ENCODE data around the gene SETD5.
"Not testable (repeated sequence)": the region's sequence is repeated elsewhere in the genome, so short reads cannot be mapped to it uniquely, and the experiment has no call there.

The SETD5 gene

DNA sequence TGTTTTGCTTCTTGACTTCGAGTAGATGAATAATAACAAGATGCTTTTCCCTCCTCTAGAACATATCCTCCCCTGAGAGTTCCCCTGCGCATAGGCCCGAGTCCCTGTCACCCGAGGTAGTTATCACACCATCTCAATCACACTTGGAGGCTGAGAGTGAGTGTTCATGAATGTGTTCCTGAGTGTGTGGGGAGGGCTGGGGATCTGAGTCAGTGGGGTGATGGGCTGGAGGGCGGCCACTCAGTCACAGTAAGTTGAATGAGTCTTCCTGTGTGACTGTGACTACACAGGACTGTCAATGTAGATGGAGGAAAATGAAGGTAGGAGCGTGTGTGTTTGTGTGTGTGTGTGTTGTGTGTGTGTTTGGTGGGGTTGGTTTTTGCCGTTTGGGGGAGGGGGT is 71.0 kb downstream of the SETD5 start:
- no peak for DNase-seq

DNA sequence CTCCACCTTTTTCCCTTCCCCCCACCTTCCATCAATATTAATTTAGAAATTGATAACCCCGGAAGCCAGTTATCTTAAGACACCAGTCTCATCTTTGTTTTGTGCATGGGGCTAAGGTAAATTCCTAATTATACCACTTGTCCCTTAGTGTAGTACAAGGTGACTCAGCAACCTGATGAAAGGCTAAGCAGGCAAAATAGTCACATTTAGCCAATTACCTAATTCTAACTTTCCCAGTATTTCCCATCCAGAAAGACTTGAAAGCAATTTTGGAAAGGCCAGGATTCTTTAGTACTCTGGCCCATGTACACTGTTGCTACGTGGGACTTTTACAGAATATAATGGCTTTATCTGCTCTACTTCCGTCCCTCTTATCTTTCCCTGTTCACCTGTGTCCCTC is 72.6 kb downstream of the SETD5 start:
- DNase-seq = no peak

DNA sequence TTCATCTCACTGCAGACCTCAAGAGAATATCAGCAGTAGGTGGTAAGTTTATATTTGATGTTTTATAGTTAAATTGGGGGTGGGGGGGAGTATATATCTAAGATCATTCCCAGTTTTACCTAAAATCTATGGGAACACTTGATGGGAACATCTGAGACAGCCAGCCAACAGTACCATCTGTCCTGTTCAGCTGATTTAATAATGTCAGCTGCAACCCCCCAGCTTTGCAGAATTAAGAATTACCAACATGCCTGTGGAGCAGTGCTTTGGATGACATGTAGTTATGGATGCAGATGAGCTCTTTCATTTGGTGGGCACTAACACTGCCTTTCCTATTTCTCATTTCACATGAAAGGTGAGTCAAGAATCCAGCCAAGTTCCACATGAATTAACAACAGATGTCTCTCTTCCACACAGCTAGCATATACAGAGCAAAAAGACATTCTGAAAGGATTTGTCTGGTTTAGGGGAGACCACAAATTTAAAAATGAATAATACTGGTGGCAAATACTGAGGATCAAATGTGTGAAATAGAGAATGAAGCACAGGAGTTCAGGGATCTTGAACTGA is 76.2 kb downstream of the SETD5 start:
- no peak for DNase-seq

DNA sequence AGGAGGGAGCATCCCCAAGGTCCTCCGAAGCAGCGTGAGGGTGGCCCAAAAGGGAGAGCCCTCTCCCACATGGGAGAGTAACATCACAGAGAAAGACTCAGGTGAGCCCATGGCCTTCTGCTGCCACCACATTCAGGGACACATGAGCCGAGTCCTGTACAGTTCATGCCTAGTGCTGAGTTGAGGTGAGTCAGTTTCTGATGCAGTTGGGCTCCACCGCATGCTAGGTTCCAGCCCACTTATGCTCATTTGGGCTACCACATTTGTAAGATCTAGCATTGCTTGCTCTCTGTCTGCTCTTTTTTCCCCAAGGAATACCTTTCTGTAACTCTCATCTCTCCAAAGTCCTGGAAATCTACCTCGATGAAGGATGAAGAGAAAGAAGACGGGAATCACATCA is 77.1 kb downstream of the SETD5 start:
- DNase-seq = no peak

DNA sequence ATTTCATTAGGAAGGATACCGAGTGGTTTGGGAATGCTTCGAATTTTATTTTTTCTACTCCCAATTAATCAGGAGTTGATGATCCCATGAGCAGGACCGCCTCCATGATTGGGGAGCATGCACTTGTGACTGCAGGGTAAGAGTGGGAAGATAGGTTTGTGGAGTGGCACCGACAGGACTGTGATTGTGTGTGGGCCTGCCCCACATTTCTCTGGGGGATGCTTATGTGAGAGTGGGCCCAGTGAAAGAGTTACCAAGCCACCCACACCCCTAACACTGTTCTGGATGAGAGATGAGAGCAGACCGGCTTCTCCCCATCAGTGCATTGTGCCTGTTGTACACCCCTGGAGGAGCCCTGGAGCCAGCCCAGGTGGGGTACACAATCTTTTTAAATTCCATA is 79.5 kb downstream of the SETD5 start:
- DNase-seq = no peak

DNA sequence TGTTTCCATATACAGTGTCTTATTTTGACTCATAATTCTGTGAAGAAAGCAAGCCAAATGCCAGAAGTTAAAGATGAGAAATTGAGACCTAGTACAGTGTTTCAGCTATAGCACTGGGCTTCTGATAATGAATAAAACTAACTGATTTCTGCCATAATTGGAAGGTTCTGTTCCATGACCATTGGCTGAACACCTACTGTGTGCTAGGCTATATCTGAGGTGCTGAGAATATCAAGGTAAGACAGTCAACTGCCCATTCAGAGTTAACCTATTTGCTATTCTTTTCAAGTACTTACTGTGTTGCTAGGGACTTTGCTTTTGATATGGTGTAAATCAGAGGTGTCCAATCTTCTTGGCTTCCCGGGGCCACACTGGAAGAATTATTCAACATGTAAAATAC is 82.8 kb downstream of the SETD5 start:
- DNase-seq = no peak

DNA sequence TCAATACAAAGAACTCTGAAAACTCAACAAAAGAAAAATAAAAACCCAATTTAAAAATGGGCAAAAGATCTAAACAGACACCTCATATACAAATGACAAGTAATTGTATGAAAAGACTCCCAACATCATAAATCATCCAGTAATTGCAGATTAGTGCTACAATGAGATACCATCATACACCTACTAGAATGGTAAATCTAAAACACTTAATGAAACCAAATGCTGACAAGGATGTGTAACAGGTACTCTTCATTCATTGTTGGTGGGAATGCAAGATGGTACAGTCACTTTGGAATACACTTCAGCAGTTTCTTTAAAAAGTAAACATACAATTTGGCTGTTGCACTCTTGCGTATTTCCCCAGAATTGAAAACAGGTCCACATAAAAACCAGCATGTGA is 87.8 kb downstream of the SETD5 start:
- DNase-seq = no peak

DNA sequence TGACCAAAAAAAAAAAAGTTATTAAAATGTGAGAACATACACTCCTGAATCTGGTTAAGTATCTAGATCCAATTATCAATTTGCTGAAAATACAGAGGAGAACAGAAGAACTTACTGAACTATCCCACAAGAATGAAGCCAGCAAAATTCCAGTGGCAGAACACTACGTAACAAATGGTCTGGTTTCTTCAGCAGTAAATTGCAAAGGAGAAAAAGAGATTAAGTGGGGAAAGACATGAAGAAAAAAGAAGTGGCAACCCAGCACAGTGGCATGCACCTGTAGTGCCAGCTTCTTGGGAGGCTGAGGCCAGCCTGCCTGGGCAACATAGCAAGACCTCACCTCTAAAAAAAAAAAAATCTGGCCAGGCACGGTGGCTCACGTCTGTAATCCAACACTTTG is 94.1 kb downstream of the SETD5 start:
- DNase-seq = no peak

DNA sequence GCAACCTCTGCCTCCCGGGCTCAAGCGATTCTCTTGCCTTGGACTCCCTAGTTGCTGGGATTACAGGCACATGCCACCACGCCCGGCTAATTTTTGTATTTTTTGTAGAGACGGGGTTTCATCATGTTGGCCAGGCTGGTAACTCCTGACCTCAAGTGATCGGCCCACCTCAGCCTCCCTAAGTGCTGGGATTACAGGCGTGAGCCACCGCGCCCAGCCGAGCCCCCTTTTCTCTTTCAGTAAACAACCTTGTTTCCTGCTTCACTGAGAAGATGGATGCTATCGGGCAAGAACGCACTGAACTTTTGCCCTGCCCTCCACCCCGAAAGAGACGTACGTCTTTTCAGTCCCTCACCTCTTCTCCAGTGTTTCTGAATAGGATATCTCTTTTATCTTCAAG is 96.6 kb downstream of the SETD5 start:
- not testable (repeated sequence) for DNase-seq

DNA sequence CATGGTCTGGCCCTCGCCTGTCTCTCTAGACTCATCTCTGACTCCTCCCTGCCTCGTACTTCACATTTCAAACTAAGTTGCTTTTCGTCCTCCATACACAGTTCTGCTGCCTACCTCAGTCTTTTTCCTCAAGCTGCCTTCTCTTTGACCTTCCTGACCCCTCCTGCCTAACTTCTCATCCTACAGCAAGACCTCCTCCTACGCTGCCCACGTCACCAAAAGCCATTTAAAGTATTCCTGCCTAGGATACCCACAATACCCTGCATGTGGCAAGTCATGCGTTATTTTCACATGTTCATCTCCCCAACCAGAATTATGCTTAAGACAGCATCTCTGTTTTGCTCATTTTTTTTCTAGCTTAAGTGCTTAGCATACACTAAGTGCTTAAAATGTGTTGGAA is 99.5 kb downstream of the SETD5 start:
- DNase-seq = no peak

DNA sequence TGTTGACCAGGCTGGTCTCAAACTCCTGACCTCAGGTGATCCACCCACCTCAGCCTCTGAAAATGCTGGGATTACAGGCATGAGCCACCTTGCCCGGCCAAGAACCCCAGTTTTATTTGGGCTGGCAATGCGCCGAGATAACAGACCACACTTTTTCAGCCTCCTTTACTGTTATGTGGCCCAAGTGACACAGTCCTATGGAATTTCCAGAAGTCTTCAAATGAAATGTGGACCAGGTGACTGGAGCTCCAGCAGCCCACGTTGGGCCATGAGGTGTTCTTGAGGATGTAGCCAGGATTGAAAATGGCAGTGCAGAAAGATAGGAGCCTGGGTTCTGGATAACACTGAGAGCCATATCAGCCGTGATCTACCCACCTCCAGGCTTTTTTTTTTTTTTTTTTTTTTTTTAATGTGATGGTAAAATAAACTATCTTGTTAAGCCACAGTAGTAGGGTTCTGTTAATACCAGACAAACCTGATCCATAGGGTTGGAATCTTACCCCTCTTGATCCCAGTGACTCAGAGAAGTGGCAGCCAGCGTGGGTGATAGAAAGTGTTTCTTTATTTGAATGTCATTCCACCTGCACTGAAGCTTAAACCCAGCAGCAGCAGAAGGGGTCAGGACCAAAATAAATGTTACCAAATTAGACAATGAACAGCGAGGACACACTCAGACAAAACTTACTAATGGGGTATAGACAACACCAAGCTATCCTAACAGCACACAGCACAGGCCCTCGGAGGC is 100.6 kb downstream of the SETD5 start:
- no peak for DNase-seq

DNA sequence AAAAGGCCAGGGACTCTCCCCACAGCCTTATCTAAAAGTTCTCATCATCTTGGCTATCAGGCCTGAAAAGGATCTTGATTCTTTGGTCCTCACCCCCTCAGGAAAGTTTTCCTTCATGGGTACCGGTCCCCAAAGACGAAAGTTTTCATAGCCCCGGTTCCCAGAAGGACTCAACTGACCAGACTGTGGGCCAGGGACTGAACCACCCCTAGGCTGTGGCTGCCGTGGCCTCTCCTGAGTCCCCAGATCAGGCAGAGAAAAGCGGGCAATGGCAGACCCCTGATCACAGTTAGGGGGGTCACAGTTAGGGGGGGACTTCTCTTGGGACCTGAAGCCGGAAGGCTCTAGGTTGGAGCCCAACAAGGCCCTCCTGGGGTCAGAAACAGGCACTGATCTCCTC is 101.4 kb downstream of the SETD5 start:
- no peak for DNase-seq

DNA sequence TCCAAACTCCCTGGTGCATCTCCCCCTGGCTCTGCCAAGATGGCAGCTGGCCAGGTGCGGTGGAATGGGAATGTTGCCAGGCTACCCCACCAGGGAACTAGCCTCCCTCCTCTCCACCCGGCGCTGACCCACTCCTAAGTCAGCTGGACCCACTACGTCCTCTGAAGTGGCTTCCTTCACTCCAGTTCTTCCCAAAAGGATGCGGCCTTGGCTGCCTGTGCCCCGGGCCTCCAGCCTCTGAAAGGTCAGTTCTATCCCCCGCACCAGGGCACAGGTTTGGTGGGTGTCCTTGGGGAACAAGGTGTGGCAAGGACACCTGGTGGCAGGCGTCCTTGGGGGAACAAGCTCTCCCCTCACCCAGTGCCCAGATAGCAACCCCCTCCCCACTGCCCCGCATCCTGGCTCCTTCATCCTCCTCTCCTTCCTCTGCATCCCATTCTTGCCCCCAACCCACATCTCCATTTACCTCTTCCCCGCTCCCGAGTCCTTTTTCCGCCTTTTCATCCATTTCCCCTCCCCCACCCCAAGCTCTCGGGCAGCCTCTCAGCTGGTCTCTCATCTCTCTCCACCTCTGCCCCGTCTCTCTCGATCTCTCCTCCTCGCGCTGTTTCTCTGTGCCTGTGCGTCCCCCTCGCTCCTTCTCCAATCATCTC is 102.2 kb downstream of the SETD5 start:
- no peak for DNase-seq

DNA sequence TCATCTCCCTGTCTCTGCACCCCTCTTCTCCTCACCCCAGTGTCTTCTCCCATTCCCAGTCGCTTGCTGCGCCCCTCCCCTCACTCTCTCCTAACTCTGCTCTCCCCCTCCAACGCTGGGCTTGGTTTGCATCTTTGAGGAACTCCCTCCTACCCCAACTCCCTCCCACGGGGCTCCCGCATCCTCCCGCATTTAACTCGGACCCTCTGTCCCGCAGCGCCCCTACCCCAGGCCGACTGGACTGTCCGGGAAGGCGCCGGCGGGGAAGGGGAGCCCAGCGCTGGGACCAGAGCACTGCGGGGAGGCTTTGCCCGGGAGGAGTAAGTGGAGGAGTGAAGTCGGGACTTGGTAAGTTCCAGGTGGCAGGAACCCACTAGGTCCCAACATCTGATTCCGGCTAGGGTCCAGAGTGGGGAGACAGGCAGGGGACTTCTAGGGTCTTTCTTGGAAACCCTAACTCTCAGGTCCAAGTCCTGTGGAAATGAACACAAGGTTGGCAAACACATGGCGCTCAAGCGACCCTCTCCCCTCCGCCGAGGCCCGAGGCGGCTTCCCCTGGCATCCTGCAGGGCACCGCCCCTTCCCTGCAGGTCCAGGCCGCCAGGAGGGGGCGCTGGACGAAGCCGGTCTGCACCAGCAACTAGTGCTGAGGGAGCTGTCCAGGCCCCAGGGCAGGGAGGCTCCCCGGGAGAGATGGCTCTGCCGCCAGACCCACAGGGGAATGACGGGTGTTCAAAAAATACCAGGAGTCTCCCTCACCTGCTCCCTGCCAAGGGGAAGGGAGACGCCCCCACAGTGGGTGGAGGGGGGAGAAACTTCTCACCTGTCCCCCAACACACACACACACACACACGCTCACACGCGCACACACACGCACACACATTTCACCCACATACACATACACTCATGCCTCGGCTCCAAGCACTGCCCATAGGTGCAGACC is 103.0 kb downstream of the SETD5 start:
- DNase-seq = no peak

DNA sequence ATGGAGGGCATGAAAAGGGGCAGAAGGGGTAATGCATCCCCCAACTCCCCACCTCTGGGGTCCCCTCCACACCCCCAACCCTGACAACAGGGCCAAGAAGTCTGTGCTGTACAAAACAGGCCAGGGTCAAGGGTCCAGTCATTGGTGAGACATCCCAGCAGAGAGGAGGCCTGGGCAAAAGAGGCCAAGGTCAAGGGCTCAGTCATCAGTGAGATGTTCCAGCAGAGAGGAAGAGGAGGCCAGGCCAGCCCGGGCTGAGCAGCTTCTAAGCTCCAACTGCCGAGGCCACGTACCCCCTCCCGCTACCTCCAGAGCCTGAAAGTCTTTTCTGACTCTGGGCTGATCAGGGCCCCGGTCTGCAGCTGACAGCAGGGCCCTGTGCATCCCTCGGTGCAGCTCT is 103.8 kb downstream of the SETD5 start:
- no peak for DNase-seq

DNA sequence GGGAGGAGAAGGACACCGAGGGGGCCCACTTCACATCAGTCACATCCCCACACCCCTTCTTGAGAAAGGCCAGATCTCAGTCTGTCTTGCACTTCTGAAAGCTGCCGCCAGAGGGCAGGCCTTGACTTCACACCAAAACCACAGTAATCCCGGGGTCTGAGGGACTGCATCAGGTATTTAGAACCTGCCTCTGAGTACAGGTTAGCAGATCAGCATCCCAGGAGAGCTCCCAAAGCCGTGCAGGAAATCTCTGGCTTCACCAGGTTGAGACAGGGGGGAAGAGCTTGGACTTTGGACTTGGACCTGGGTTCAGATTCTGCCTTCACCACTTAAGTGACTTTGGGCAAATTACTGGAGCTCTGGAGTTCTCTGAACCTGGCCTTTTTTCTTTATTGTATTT is 105.9 kb downstream of the SETD5 start:
- peak; percentile 6 for DNase-seq

DNA sequence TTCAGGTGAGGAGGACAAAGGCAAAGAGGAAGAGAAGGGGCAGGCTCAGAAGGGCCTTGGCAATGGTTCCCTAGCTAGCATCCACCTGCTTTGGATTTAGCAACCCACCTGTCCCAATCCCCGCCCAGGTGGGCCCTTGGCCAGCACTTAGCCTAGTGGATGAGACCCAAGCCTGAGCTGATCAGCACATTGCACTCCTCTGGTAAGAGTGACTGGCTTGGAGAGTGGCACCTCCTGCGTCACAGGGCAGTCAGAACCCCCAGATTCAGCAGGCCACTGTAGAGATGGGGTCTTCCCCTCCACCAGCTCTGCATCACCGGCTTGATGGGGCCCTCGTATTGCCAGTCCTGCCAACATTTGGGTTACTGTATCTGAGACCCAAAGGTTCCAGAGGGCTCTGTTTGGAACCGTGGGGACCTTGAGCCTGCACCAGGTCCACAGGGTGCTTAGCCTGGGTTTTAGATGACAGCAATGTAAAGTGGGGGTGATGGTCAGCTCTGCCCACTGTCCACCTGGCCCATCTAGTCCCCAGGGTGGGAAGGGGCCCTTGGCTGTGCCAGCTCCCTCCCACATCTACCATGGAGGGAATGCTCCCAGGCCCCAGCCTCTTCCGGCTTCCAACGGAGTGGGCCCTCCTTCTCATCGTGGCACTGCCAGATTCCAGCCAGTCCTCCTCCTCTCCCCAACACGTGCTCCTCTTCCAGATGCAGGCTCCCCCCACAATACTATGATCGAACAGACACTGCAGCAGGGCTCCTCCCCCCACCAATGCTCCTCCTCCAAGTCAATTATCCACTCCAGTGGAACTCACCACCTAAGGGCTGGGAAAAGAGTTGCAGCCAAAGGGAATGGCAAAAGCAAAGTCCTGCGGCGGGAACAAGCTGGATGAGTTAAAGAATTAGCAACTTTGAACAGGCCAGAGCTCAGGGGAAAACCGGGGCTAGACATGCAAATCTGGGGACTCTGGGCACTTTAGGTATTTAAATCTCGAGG is 110.5 kb downstream of the SETD5 start:
- no peak for DNase-seq

DNA sequence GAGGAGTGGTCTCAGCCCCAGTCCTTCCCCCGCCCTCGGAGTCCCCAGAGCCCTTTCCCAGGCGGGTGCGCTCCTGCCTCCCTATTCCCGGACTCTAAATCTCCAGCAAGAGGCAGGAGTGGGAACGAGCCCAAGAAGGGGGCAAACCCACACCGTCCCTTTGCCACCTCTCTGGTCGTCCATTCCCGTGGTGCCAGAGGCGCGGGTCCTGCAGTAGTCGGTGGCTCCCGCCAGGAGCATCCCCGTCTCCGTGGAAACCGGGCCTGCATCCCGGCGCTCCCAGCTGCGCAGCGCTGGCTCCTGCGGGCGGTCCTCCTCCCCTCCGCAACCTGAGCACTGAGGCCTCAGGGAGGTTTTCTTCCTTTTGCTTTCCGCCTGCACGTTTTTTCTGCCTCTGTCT is 111.4 kb downstream of the SETD5 start:
- no peak for DNase-seq

DNA sequence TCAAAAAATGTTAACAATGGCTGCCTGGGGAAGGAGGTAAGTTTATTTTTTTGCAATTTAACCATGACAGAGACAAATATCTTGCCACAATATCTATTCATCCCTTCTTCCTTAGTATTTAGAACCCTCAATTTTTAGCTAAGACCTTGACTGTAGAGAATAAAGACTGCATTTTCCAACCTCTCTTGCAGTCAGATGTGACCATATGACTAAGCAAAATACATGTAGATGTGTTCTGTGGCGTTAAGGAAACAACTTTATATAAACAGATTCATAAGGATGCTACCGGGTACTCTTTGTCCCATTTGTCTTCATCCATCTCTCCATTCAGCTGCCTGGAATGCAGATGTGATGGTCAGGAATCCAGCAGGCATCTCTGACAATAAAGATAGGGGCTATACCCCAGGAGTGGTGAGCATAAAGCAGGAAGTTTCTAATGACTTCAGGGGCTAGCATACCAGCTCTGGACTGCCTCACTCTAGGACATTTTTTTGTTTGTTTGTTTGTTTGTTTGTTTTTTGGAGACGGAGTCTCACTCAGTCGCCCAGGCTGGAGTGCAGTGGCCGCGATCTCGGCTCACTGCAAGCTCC is 115.1 kb downstream of the SETD5 start:
- no peak for DNase-seq

DNA sequence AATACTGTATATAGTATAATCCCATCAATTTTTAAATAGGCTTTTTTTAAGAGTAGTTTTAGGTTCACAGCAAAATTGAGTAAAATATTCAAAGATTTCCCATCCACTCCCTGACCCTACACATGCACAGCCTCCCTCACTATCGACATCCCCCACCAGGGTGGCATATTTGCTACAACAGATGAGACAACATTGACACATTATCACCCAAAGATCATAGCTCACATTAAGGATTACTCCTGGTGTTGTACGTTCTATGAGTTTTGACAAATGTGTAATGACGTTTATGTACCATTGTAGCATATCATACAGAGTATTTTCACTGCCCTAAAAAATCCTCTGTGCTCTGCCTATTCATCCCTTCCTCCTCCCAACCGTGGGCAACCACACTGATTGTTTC is 116.9 kb downstream of the SETD5 start:
- DNase-seq = no peak

DNA sequence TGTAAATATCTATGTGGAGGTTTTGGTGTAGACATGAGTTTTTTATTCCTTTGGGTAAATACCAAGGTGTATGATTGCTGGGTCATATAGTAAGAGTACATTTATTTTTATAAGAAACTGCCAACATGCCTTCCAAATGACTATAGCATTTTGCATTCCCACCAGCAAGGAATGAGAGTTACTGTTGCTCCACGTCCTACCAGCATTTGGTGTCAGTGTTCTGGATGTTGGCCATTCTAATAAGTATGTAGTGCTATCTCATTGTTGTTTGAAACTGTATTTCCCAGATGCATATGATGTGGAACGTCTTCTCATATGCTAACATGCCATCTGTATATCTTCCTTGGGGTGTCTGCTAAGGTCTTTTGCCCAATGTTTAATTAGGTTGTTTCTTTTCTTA is 117.5 kb downstream of the SETD5 start:
- no peak for DNase-seq

DNA sequence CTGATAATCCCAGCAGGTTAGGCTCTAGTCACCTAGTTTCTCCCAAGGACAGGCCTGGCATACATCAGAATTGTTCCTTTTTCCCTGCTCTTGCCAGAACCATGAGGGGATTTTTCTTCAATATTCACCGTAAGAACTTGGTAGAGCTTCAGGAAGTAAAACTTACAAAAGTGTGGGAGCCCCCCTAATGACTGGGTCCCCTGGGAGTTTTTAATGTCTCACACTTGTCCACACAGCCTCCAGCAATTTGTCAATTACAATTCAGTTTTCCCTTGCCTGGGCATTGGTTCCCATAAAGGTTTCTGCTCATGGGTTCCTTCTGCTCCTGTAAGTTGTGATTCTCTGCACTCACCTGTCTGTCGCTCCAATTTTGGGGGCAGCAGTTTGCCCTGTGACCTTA is 127.7 kb downstream of the SETD5 start:
- DNase-seq = no peak

Measured in GF-D8 (cell line).